Left ventricle myocardium inferior (tissue), 1 donor: ENCODE results near the gene KDM2B. TPM values are rescaled to one million over a fixed set of nuclear protein-coding genes. Genes with fewer than 3 reads are reported as not detected.

Source experiments
- DNase-seq: peaks from one replicate; pipeline ENCODE4 v3.0.0-alpha.2; 2020
- H3K27ac ChIP-seq: fragments of 200-600 bp; replicated peaks from 2 replicates; pipeline ENCODE4 v1.8.0; 2021
- H3K27me3 ChIP-seq: fragments of 200-600 bp; 2 replicates; pipeline ENCODE4 v1.8.0; 2021; ENCODE audit warnings: low read depth
- H3K36me3 ChIP-seq: fragments of 200-600 bp; 2 replicates; pipeline ENCODE4 v1.8.0; 2021
- H3K4me1 ChIP-seq: fragments of 200-600 bp; 2 replicates; pipeline ENCODE4 v1.8.0; 2021
- H3K4me3 ChIP-seq: fragments of 200-600 bp; 2 replicates; pipeline ENCODE4 v1.8.0; 2021; ENCODE audit warnings: mild to moderate bottlenecking, moderate library complexity
- H3K9me3 ChIP-seq: fragments of 200-600 bp; replicated peaks from 2 replicates; pipeline ENCODE4 v1.8.0; 2021
- CTCF ChIP-seq: fragments of 200-600 bp; IDR thresholded peaks from 2 replicates; pipeline ENCODE4 v1.8.0; 2021; ENCODE audit warnings: antibody characterized with exemption, mild to moderate bottlenecking, borderline replicate concordance
- intact Hi-C: fragments of 100-400 bp; cut with micrococcal nuclease; formaldehyde crosslinking; loops from one replicate; pipeline ENCODE4 v1.11.0; 2022
- microRNA-seq: library from miRNA; unstranded; fragments of <30 nt; microRNA quantifications from one replicate; pipeline ENCODE4 v1.2.0, GENCODE V29; 2020
- total RNA-seq: library from RNA; stranded (reverse); fragmentation: NEBNext Ultra II Directional; extraction: Animal tissue kit (Norgen Biotek cat#: 25700); gene quantifications from one replicate; pipeline ENCODE4 v1.2.1, GENCODE V29; 2021
- donor health status: DM: no; HTN: yes; CAD: no; lungs with severe emphysema.

KDM2B gene
- total RNA-seq, 1 donor from 2014 or later, result 13.0 TPM

- Histone ChIP-seq H3K4me3 (no peak overlapping the region), H3K27ac (no peak overlapping the region), H3K4me1 (no peaks in the 10 kb centered on the region), H3K27me3 (no peaks in the 10 kb centered on the region), H3K9me3 (no peaks in the 10 kb centered on the region), H3K36me3 (no peaks in the 10 kb centered on the region)
- DNase-seq, result no peak
- TF ChIP-seq CTCF, result no peak
- intact Hi-C loops, result no loop called here
Measured at GRCh38 chr12:121379945-121380344, 200.9 kb downstream of the KDM2B start.

Small RNAs within 50 kb of the gene (microRNA-seq; reads per million reads assigned to microRNA genes)
- not detected for gene MIR7107

Other genes starting within 250 kb of the KDM2B start
- gene ANAPC5, start 228.6 kb downstream of the KDM2B start, total RNA-seq, result 65.1 TPM
- 22.4 TPM for gene RNF34, start 180.9 kb downstream of the KDM2B start, total RNA-seq
- gene ORAI1, start 45.5 kb upstream of the KDM2B start, total RNA-seq, result 11.4 TPM
- not detected for gene MORN3, start 88.6 kb upstream of the KDM2B start, total RNA-seq
- gene TMEM120B, start 131.7 kb upstream of the KDM2B start, total RNA-seq, result 9.2 TPM
- gene RHOF, start 212.7 kb upstream of the KDM2B start, total RNA-seq, result 44.3 TPM
- gene SETD1B, start 223.0 kb upstream of the KDM2B start, total RNA-seq, result 7.9 TPM